ENCODE results near the gene DUSP18.

DNA sequence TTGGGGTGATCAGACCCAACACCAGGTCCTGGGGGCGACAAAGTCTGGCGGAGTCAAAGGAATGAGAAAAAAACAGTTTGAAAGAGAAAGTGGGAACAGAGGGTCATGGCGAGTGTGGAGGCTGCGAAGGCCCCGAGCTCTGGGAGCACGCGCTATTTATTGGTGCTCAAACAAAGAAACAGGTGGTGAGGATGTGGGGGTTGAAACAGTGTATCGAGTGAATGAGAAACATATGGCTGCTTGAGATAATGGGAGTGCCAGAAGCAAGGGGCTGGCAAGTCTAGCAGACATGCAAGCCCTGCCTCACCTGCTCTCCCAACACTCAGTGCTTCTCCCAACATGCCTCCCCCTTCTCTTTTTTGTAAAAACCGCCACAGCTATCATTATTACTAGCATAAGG lies 7.8 kb upstream of the DUSP18 start:
- TF ChIP-seq CHD2 (IDR thresholded peaks at IDR 0.05; ENCODE audit: low read length, partially characterized antibody): no peak
- TF ChIP-seq, protein P1, sequence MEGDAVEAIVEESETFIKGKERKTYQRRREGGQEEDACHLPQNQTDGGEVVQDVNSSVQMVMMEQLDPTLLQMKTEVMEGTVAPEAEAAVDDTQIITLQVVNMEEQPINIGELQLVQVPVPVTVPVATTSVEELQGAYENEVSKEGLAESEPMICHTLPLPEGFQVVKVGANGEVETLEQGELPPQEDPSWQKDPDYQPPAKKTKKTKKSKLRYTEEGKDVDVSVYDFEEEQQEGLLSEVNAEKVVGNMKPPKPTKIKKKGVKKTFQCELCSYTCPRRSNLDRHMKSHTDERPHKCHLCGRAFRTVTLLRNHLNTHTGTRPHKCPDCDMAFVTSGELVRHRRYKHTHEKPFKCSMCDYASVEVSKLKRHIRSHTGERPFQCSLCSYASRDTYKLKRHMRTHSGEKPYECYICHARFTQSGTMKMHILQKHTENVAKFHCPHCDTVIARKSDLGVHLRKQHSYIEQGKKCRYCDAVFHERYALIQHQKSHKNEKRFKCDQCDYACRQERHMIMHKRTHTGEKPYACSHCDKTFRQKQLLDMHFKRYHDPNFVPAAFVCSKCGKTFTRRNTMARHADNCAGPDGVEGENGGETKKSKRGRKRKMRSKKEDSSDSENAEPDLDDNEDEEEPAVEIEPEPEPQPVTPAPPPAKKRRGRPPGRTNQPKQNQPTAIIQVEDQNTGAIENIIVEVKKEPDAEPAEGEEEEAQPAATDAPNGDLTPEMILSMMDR (IDR thresholded peaks at IDR 0.05): no peak
- TF ChIP-seq, protein P2, sequence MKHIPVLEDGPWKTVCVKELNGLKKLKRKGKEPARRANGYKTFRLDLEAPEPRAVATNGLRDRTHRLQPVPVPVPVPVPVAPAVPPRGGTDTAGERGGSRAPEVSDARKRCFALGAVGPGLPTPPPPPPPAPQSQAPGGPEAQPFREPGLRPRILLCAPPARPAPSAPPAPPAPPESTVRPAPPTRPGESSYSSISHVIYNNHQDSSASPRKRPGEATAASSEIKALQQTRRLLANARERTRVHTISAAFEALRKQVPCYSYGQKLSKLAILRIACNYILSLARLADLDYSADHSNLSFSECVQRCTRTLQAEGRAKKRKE (CRISPR knock-in tag; IDR thresholded peaks at IDR 0.05; ENCODE audit: low read depth): no peak
- TF ChIP-seq POLR2A (IDR thresholded peaks at IDR 0.05; ENCODE audit: low read length): no peak
- TF ChIP-seq RNF2 (IDR thresholded peaks at IDR 0.05; ENCODE audit: borderline replicate concordance, low read depth): no peak
- no peak for TF ChIP-seq JUNB (IDR thresholded peaks at IDR 0.05)
- TF ChIP-seq KDM1A (IDR thresholded peaks at IDR 0.05; ENCODE audit: low read depth): no peak
- TF ChIP-seq, protein P3, sequence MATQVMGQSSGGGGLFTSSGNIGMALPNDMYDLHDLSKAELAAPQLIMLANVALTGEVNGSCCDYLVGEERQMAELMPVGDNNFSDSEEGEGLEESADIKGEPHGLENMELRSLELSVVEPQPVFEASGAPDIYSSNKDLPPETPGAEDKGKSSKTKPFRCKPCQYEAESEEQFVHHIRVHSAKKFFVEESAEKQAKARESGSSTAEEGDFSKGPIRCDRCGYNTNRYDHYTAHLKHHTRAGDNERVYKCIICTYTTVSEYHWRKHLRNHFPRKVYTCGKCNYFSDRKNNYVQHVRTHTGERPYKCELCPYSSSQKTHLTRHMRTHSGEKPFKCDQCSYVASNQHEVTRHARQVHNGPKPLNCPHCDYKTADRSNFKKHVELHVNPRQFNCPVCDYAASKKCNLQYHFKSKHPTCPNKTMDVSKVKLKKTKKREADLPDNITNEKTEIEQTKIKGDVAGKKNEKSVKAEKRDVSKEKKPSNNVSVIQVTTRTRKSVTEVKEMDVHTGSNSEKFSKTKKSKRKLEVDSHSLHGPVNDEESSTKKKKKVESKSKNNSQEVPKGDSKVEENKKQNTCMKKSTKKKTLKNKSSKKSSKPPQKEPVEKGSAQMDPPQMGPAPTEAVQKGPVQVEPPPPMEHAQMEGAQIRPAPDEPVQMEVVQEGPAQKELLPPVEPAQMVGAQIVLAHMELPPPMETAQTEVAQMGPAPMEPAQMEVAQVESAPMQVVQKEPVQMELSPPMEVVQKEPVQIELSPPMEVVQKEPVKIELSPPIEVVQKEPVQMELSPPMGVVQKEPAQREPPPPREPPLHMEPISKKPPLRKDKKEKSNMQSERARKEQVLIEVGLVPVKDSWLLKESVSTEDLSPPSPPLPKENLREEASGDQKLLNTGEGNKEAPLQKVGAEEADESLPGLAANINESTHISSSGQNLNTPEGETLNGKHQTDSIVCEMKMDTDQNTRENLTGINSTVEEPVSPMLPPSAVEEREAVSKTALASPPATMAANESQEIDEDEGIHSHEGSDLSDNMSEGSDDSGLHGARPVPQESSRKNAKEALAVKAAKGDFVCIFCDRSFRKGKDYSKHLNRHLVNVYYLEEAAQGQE (IDR thresholded peaks at IDR 0.05): no peak
- TF ChIP-seq BHLHE40 (IDR thresholded peaks at IDR 0.05; ENCODE audit: low read depth, low read length): no peak
- TF ChIP-seq EP300 (IDR thresholded peaks at IDR 0.05): no peak

Data from A549 (cell line).